KG1 (cell line): ENCODE data around the gene DRC3.
"Not testable (repeated sequence)": the region's sequence is repeated elsewhere in the genome, so short reads cannot be mapped to it uniquely, and the experiment has no call there.

Experiments used
- DNase-seq: peaks from one replicate; lab custom pipeline; 2025; lab: John Stamatoyannopoulos, UW

Gene DRC3

DNA sequence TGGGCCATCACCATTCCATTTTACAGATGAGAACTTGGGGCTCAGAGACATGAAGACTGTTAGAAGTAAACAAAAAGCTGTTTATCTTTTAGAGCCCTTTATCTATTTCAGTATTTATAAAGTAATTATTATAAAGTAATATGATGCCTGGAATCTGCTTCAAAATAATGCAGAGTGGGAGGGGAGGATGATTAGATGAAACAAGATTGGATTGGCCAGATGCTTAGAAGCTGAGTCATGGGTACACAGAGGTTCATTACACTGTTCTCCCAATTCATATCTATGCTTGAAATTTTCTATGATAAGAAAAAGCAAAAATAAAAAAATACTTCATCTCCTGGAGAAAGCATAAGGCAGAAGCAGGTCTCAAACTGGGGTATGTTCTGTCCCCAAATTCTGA is 29.8 kb upstream of the DRC3 start:
- no peak for DNase-seq

GRCh38 chr17:17943281-17943984 is 29.2 kb upstream of the DRC3 start:
- DNase-seq = no peak

DNA sequence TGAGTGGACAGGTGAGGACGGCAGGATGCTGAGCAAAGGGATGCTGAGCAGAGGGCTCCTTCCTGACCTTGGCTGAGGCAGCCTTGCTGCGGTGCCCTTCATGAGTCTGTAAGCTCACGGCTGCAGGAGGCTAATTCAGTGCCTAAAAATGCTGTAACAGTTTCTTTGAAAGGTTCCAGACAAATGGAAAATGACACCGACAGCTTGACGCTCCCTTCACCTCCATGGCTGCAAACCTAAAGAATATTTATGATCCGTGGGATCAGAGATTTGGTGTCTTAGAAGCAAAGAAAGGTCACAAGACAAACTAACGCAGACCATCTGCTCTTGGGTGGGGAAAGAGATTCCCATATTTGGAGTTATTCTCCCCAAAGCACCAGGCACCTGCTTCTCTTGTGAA is 28.4 kb upstream of the DRC3 start:
- DNase-seq = no peak

DNA sequence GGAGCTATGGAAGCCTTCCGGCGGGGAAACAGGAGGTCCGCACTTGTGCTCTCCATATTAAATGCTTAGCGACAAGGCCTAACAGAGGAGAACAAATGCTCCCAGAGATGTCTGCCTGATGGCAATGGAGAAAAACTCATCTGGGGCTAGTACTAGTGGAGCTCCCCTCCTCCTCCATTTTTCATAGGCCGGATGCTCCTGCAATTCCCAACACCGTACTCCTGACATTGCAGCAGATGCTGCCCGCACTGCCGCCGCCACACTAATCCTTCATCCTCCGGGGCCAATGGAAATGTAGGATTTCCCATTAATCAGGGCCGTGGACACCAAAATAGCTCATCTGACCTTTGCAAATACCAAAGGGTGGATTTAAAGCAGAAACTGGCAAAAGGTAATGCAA is 27.9 kb upstream of the DRC3 start:
- no peak for DNase-seq

GRCh38 chr17:17946093-17946492 is 26.6 kb upstream of the DRC3 start:
- DNase-seq = no peak

DNA sequence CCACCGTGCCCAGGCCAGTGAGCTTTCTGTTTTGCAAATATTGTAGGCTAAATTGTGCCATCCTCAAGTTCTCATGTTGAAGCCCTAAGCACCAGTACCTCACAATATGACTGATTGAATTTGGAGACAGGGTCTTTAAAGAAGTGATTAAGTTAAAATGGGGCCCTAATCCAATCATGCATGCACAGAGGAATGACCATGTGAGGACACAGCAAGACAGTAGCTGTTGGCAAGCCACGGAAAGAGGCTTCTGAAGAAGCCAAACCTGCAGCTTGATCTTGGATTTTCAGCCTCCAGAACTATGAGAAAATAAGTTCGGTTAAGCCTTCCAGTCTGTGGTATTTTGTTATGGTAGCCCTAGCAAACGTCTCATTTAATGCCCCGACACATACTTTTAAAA is 25.4 kb upstream of the DRC3 start:
- DNase-seq = no peak

DNA sequence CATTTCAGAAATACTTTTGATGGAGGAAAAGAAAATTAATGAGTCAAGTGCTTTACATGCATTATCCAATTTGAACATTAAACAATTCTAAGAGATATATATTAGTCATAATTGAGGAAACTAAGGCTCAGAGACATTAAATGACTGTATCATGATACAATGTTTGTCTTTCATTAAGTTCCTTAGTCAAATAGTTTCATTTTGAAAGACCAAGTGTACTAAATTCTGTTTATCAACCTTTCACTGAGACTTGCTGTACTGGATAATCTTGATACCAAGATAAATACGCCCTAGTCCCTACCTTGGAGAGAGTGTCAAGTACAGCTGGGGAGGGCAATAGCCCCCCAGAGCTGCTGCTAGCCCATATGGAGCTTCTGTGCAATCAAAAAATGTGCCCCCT is 24.7 kb upstream of the DRC3 start:
- no peak for DNase-seq

GRCh38 chr17:17950347-17950746 is 22.3 kb upstream of the DRC3 start:
- no peak for DNase-seq

- DNase-seq = no peak
Observed at GRCh38 chr17:17950806-17951205, 21.9 kb upstream of the DRC3 start.

GRCh38 chr17:17951524-17951923 is 21.1 kb upstream of the DRC3 start:
- no peak for DNase-seq

- no peak for DNase-seq
Observed at GRCh38 chr17:17952691-17953090, 20.0 kb upstream of the DRC3 start.

DNA sequence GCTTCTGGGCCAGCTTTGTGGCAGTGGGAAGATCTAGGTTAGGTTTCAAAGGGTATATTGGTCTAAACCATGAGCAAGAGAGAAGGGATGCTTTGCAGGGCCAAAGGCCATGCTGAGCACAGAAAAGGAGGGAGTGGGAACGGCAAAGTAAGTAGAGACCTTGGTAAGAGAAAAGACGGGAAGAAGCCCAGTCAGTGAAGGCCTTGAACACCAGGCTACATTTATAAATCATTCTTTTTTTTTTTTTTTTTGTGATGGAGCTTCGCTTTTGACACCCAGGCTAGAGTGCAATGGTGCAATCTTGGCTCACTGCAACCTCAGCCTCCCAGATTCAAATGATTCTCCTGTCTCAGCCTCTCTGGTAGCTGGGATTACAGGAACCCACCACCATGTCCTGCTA is 18.6 kb upstream of the DRC3 start:
- DNase-seq = no peak

- DNase-seq = not testable (repeated sequence)
Observed at GRCh38 chr17:17955790-17956341, 16.8 kb upstream of the DRC3 start.

DNA sequence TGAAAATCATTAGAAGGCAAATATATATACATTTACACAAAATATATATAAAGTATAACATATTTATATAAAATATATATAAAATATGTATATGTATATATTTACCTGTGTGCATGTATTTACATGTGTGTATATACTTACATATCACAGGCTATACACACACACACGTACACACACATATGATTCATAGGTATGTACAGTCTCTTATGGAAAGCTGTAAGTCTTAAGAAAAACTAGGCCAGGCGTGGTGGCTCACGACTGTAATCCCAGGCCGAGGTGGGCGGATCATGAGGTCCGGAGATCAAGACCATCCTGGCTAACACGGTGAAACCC is 15.1 kb upstream of the DRC3 start:
- DNase-seq = no peak

- DNase-seq = no peak
Observed at GRCh38 chr17:17958982-17959381, 13.7 kb upstream of the DRC3 start.

- DNase-seq = no peak
Observed at GRCh38 chr17:17959520-17960361, 12.9 kb upstream of the DRC3 start.

DNA sequence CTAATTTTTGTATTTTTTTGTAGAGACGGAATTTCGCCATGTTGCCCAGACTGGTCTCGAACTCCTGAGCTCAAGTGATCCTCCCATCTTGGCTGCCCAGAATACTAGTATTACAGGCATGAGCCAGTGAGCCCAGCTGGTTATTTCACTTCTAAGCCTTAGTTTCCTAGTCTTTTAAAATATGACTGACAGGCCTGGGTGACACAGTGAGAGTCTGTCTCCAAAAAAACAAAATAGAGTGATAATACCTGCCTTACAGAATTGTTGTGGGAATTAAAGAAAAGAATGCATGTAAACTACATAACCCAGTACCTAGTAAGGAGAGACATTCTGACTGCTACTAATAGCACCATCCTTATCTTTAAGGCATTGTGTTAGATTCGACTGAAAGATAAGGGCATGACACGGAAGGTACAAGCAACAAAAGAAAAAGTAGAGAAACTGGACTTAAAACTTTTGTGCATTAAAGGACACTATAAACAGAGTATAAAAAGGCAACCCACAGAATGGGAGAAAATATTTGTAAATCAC is 12.1 kb upstream of the DRC3 start:
- DNase-seq = no peak

GRCh38 chr17:17963066-17963465 is 9.6 kb upstream of the DRC3 start:
- DNase-seq = no peak

GRCh38 chr17:17963694-17964436 is 8.8 kb upstream of the DRC3 start:
- DNase-seq = no peak

- no peak for DNase-seq
Observed at GRCh38 chr17:17964710-17965109, 8.0 kb upstream of the DRC3 start.

DNA sequence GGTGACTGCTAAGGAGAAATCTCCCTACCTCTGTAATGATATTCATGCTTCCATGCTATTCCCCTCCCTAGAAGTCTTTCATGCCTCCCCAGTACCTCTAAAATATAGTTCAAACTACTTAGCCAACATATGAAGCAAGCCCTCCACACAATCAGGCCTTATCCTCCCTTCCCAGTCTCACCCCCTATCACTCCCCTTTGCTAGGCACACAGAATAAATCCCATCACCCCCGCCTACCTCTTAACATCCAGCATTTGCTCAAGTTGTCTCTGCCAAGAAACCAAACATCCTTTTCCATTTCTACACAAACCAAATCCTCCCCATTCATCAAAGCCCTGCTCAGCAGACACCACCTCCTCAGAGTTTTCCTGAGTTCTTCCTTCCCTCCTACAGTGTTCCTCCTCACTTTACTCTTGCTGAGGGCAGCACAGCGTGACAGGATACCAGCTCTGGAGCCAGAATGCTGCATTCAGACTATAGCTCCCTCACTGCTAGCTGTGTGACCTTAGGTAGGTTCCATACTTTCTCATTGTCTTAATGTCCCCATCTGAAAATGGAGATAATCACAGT is 7.4 kb upstream of the DRC3 start:
- no peak for DNase-seq

GRCh38 chr17:17966399-17966798 is 6.3 kb upstream of the DRC3 start:
- DNase-seq = no peak
